ENCODE measurements around the gene RAB3IL1. TPM values are rescaled to one million over a fixed set of nuclear protein-coding genes. Genes with fewer than 3 reads are reported as not detected.
A peak's percentile ranks its signal among the peaks of the same experiment; 100 is the strongest.

The RAB3IL1 gene
- total and polyA plus RNA-seq, 9 of the 15 experiments (the other 6 are each of a cell fraction or from before 2014, with no cell fraction given): 0.15 to 42.6 (median 15.5) TPM

DNA sequence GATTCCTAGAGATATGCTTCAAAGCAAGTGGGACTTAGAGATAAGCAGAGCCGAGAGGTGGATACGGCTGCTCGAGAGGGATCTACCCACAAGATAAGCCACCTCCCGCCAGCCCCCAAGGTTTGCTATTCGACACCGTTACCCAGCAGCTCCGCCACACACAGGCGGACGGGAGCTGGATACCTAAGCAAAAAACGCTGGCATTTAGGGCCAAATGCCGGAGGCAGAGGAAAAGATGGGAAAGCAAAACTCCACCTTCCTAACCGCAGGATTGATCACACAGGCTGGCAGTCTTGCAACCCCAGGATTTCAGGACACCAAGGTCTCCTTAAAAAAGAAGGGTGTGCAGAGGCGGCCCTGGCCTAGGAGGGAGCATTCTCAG is 49.4 kb upstream of the RAB3IL1 start (continued):
- TF ChIP-seq STAT5A (IDR thresholded peaks at IDR 0.05; ENCODE audit: borderline replicate concordance, low read length) (peak; percentile 82), RAD21 (CRISPR knock-in tag; conservative IDR thresholded peaks at IDR 0.05 in 1 of 2, IDR thresholded peaks at IDR 0.05 in 1 of 2) (no peak; a peak in 1 of 4 replicates), ZNF551 (CRISPR knock-in tag; IDR thresholded peaks at IDR 0.05) (no peak), TFAM (CRISPR knock-in tag; conservative IDR thresholded peaks at IDR 0.05) (no peak), NCOA4 (IDR thresholded peaks at IDR 0.05; ENCODE audit: partially characterized antibody) (no peak), ZNF830 (CRISPR knock-in tag; IDR thresholded peaks at IDR 0.05) (no peak), ARNT (IDR thresholded peaks at IDR 0.05) (no peak), POU5F1 (IDR thresholded peaks at IDR 0.05; ENCODE audit: borderline replicate concordance, low read depth, low read length, partially characterized antibody) (no peak), ZFX (CRISPR knock-in tag; IDR thresholded peaks at IDR 0.05) (no peak; the same call in 1 of the 2 replicates), SMC3 (conservative IDR thresholded peaks at IDR 0.05; ENCODE audit: insufficient read depth, low read depth, low read length) (no peak), CBFA2T3 (IDR thresholded peaks at IDR 0.05) (peak; percentile 95), TBL1XR1 (IDR thresholded peaks at IDR 0.05; ENCODE audit: low read length in 2 of 2) (peak in 1 of 2 experiments; percentile 79; a peak in 3 of 4 replicates), ZNF165 (CRISPR knock-in tag; IDR thresholded peaks at IDR 0.05; ENCODE audit: borderline replicate concordance) (no peak), ZC3H8 (IDR thresholded peaks at IDR 0.05) (no peak)
- TF ChIP-seq, protein P1, sequence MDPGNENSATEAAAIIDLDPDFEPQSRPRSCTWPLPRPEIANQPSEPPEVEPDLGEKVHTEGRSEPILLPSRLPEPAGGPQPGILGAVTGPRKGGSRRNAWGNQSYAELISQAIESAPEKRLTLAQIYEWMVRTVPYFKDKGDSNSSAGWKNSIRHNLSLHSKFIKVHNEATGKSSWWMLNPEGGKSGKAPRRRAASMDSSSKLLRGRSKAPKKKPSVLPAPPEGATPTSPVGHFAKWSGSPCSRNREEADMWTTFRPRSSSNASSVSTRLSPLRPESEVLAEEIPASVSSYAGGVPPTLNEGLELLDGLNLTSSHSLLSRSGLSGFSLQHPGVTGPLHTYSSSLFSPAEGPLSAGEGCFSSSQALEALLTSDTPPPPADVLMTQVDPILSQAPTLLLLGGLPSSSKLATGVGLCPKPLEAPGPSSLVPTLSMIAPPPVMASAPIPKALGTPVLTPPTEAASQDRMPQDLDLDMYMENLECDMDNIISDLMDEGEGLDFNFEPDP (CRISPR knock-in tag; IDR thresholded peaks at IDR 0.05): no peak
- TF ChIP-seq, protein P2, sequence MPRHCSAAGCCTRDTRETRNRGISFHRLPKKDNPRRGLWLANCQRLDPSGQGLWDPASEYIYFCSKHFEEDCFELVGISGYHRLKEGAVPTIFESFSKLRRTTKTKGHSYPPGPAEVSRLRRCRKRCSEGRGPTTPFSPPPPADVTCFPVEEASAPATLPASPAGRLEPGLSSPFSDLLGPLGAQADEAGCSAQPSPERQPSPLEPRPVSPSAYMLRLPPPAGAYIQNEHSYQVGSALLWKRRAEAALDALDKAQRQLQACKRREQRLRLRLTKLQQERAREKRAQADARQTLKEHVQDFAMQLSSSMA (CRISPR knock-in tag; IDR thresholded peaks at IDR 0.05): no peak
- TF ChIP-seq, protein P3, sequence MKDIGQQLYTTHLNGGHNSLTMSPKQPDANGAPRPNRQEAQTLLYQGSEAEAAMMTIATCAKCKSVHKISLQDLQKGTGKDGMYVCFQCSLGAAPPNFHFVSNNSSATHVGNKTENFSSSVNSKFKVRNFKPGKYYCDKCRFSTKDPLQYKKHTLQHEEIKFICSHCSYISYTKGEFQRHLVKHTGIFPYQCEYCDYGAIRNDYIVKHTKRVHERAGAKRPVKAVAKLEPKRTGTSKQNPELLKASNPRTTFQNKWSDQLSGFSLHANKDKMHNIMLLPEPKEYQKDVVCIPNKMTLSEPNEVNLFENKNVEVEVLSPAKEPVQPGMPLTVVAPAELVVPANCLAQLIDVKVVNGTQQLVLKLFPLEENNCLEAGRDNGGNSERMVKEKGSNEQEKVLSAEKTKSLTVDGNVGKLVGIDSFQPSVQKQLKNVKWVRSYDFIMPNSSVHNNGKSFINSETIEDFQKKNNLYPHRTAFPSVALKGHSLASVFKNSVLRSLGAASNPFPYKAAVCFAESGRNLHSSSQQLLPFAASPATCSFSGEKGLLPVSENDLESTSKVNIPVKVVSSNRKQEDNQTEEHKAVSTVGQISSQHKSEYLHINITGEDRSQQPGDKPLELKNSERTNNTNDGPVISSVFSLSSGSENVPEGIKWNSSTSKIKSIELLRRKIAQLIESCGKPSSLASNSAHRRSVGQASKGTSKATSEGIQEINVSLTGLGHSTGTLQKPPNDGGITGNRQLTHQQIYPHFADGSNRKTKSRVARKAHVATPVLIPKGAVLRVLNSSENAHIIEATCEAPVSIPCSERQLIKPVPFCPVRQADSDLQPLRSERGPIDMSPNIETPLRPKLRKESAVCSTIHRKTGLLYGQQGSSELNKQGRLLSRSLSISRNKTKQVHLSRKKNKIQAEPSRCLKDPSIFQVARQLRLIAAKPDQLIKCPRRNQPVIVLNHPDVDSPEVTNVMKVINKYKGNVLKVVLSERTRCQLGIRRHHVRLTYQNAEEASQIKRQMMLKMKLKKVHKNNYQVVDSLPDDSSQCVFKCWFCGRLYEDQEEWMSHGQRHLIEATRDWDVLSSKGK (CRISPR knock-in tag; IDR thresholded peaks at IDR 0.05): no peak
- TF ChIP-seq, protein P4, sequence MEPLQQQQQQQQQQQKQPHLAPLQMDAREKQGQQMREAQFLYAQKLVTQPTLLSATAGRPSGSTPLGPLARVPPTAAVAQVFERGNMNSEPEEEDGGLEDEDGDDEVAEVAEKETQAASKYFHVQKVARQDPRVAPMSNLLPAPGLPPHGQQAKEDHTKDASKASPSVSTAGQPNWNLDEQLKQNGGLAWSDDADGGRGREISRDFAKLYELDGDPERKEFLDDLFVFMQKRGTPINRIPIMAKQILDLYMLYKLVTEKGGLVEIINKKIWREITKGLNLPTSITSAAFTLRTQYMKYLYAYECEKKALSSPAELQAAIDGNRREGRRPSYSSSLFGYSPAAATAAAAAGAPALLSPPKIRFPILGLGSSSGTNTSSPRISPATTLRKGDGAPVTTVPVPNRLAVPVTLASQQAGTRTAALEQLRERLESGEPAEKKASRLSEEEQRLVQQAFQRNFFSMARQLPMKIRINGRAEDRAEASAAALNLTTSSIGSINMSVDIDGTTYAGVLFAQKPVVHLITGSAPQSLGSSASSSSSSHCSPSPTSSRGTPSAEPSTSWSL (CRISPR knock-in tag; IDR thresholded peaks at IDR 0.05; ENCODE audit: borderline replicate concordance): no peak
- TF ChIP-seq, protein P5, sequence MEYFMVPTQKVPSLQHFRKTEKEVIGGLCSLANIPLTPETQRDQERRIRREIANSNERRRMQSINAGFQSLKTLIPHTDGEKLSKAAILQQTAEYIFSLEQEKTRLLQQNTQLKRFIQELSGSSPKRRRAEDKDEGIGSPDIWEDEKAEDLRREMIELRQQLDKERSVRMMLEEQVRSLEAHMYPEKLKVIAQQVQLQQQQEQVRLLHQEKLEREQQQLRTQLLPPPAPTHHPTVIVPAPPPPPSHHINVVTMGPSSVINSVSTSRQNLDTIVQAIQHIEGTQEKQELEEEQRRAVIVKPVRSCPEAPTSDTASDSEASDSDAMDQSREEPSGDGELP (CRISPR knock-in tag; IDR thresholded peaks at IDR 0.05; ENCODE audit: borderline replicate concordance): 0 out of 2 replicates have a peak, but pooled peaks have one; percentile 37
- TF ChIP-seq, protein P6, sequence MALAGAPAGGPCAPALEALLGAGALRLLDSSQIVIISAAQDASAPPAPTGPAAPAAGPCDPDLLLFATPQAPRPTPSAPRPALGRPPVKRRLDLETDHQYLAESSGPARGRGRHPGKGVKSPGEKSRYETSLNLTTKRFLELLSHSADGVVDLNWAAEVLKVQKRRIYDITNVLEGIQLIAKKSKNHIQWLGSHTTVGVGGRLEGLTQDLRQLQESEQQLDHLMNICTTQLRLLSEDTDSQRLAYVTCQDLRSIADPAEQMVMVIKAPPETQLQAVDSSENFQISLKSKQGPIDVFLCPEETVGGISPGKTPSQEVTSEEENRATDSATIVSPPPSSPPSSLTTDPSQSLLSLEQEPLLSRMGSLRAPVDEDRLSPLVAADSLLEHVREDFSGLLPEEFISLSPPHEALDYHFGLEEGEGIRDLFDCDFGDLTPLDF (CRISPR knock-in tag; IDR thresholded peaks at IDR 0.05): no peak; the same call in 1 of the 2 replicates

Data from K562 (cell line).